Diencephalon (tissue), 1 donor: ENCODE results near the gene GABRA5. TPM values are rescaled to one million over a fixed set of nuclear protein-coding genes. Genes with fewer than 3 reads are reported as not detected.

Source experiments
- total RNA-seq: library from RNA; depleted of rRNA; stranded (reverse); fragments of >200 nt; gene quantifications from one replicate; pipeline ENCODE4 v1.2.3, GENCODE V29; 2014

Gene GABRA5
- 103 TPM for total RNA-seq

GRCh38 chr15:26866298-26867199 lies at the start of gene GABRA5:
Gene GABRA5, plus strand, starts transcription at chr15:26867062. Its CDS starts 2,187 bp downstream, at chr15:26869249.

DNA sequence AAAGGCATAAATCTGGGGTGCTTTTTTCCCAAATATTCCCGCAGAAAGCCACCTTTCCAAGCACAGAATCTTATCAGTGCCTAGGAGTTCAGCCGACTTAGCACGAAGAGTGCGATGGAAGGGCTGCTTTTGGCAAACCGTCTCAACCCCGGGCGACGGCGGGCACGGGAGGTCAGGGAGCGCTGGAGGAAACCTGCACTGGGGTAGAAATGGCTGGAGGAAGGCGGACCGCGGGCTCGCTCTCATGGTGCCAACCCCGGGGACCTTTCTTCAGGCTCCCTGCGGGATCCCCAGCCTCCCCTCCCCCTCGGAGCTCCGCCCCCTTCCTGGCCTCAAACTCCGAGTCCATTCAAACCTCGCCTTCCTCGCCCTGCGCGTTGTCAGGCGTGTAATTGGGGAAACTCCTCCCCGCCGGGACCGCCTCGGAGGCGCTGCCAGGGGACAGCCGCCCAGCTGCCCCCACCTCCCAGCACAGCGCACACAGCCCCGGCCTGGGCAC lies 103.9 kb downstream of the GABRA5 start, which contains the start of gene GABRG3:
Gene GABRG3, plus strand, starts transcription at position 470 of the 499 bp plus-strand sequence.

Other genes starting within 250 kb of the GABRA5 start
- 141 TPM for gene GABRB3, start 94.0 kb upstream of the GABRA5 start, total RNA-seq
- 42.9 TPM for gene GABRG3, start 104.1 kb downstream of the GABRA5 start, total RNA-seq